CD14-positive monocyte (primary cell): ENCODE measurements around the gene GBGT1. TPM values are rescaled to one million over a fixed set of nuclear protein-coding genes. Genes with fewer than 3 reads are reported as not detected.

Experiments used
- DNase-seq, 3 donors: peaks; one replicate each; pipeline ENCODE4 v3.0.0-alpha.2; 2011 to 2022
- H2AFZ ChIP-seq: 2 replicates; pipeline ENCODE4 v1.6.0; 2012; ENCODE audit warnings: mild to moderate bottlenecking, low read depth, low read length, inconsistent platforms; ENCODE audit not compliant: insufficient read depth, poor library complexity, severe bottlenecking
- H3K27ac ChIP-seq, 2 donors: 1 replicate in 1 of 2; 2 replicates in 1 of 2; pipeline ENCODE4 v1.5.1; 2012 to 2013; ENCODE audit warnings: low read length in 2 of 2, control low read depth in 1 of 2, inconsistent platforms in 1 of 2, low read depth in 1 of 2, mild to moderate bottlenecking in 1 of 2
- H3K27me3 ChIP-seq, 2 donors: one replicate each; pipeline versions ENCODE4 v1.6.0 to v1.6.1; 2011 to 2013; ENCODE audit warnings: low read length in 2 of 2; ENCODE audit not compliant: control insufficient read depth in 2 of 2, insufficient read depth in 2 of 2
- H3K36me3 ChIP-seq, 2 donors: replicated peaks in 1 of 2; 1 replicate in 1 of 2; 2 replicates in 1 of 2; pipeline versions ENCODE4 v1.5.1 to v1.6.1; 2012 to 2013; ENCODE audit warnings: low read length in 2 of 2, control low read depth in 1 of 2, inconsistent platforms in 1 of 2, mild to moderate bottlenecking in 1 of 2; ENCODE audit not compliant: insufficient read depth in 2 of 2, control insufficient read depth in 1 of 2
- H3K4me1 ChIP-seq, 2 donors: 1 replicate in 1 of 2; 2 replicates in 1 of 2; pipeline versions ENCODE4 v1.5.1 to v1.6.1; 2012 to 2013; ENCODE audit warnings: low read length in 2 of 2, control low read depth in 1 of 2, inconsistent platforms in 1 of 2, mild to moderate bottlenecking in 1 of 2, moderate library complexity in 1 of 2; ENCODE audit not compliant: insufficient read depth in 2 of 2, control insufficient read depth in 1 of 2
- H3K4me2 ChIP-seq: replicated peaks from 2 replicates; pipeline ENCODE3; 2012; ENCODE audit warnings: low read length, moderate library complexity, mild to moderate bottlenecking; ENCODE audit not compliant: poor library complexity, severe bottlenecking; ENCODE audit errors: extremely low read depth
- H3K4me3 ChIP-seq, 3 experiments: fragments of 200-600 bp in 1 of 3; sonication (generic) in 1 of 3; replicated peaks in 1 of 3; 1 replicate in 2 of 3; 2 replicates in 1 of 3; pipeline ENCODE4 v1.5.1; 2011 to 2013; ENCODE audit warnings: low read length in 3 of 3, mild to moderate bottlenecking in 3 of 3, control low read depth in 2 of 3, low read depth in 2 of 3, inconsistent platforms in 1 of 3, moderate library complexity in 1 of 3
- H3K79me2 ChIP-seq: 2 replicates; pipeline ENCODE4 v1.6.0; 2012; ENCODE audit warnings: mild to moderate bottlenecking, control low read depth, inconsistent platforms, low read length, moderate library complexity; ENCODE audit not compliant: insufficient read depth
- H3K9ac ChIP-seq: 2 replicates; pipeline ENCODE4 v1.6.0; 2017; ENCODE audit warnings: low read length, mild to moderate bottlenecking; ENCODE audit not compliant: insufficient read depth, poor library complexity, severe bottlenecking
- H3K9me3 ChIP-seq, 2 donors: replicated peaks in 1 of 2; 1 replicate in 1 of 2; 2 replicates in 1 of 2; pipeline versions ENCODE4 v1.5.1 to v1.6.1; 2012 to 2013; ENCODE audit warnings: low read length in 2 of 2, control low read depth in 1 of 2; ENCODE audit not compliant: control insufficient read depth in 1 of 2, insufficient read depth in 1 of 2
- H4K20me1 ChIP-seq: 2 replicates; pipeline ENCODE4 v1.6.0; 2012; ENCODE audit warnings: mild to moderate bottlenecking, low read length, control low read depth, moderate library complexity; ENCODE audit not compliant: insufficient read depth
- H3K27ac Mint-ChIP-seq, 7 donors: one replicate each; pipeline ENCODE4 v1.8.0; 2020; ENCODE audit warnings: mild to moderate bottlenecking in 7 of 7, mixed read lengths in 7 of 7, moderate library complexity in 6 of 7, inconsistent platforms in 2 of 7
- H3K27me3 Mint-ChIP-seq, 3 donors: one replicate each; pipeline ENCODE4 v1.8.0; 2021 to 2022; ENCODE audit warnings: low read depth in 3 of 3, mild to moderate bottlenecking in 3 of 3, mixed read lengths in 3 of 3, moderate library complexity in 3 of 3, inconsistent platforms in 1 of 3
- H3K36me3 Mint-ChIP-seq, 2 donors: one replicate each; pipeline ENCODE4 v1.8.0; 2020; ENCODE audit warnings: mixed read lengths in 2 of 2, inconsistent platforms in 1 of 2, mild to moderate bottlenecking in 1 of 2
- H3K4me1 Mint-ChIP-seq: one replicate; pipeline ENCODE4 v1.8.0; 2020; ENCODE audit warnings: mild to moderate bottlenecking, mixed read lengths
- H3K4me3 Mint-ChIP-seq, 2 donors: one replicate each; pipeline ENCODE4 v1.8.0; 2020; ENCODE audit warnings: mild to moderate bottlenecking in 2 of 2, mixed read lengths in 2 of 2, moderate library complexity in 1 of 2
- H3K9me3 Mint-ChIP-seq, 7 donors: one replicate each; pipeline ENCODE4 v1.8.0; 2020 to 2022; ENCODE audit warnings: mixed read lengths in 7 of 7, mild to moderate bottlenecking in 6 of 7, moderate library complexity in 6 of 7, inconsistent platforms in 2 of 7
- CTCF ChIP-seq: fragments of 200-600 bp; IDR thresholded peaks from one replicate; pipeline ENCODE4 v1.8.0; 2022; ENCODE audit warnings: antibody characterized with exemption, mild to moderate bottlenecking
- WGBS: methylation state at CpG from one replicate; pipeline ENCODE4 v1.1.5; 2013; ENCODE audit warnings: missing lambda C conversion rate; ENCODE audit not compliant: insufficient coverage; 5-methylcytosine and 5-hydroxymethylcytosine counted together
- intact Hi-C, 2 donors: fragments of 100-400 bp; cut with micrococcal nuclease; formaldehyde crosslinking; loops; one replicate each; pipeline versions ENCODE4 v1.15.0 to v1.15.1; 2023
- polyA plus RNA-seq, 3 donors: library from polyadenylated mRNA; depleted of rRNA in 1 of 3; unstranded in 2 of 3; stranded (reverse) in 1 of 3; fragments of 300-500 nt in 2 of 3; fragments of >200 nt in 1 of 3; fragmentation: Illumina TruSeq in 2 of 3; gene quantifications; 1 replicate in 2 of 3; 2 replicates in 1 of 3; pipeline ENCODE4 v1.2.3, GENCODE V29; 2012 to 2021

The GBGT1 gene
- polyA plus RNA-seq, 3 donors = 7.1 to 40.1 (median 8.0) TPM

GRCh38 chr9:133202145-133202513 lies 38.4 kb upstream of the GBGT1 start:
- Mint-ChIP-seq H3K4me3 (no peak overlapping the region), H3K36me3 (no peaks in the 10 kb centered on the region), H3K4me1 (peaks cover 10% of the 10 kb centered on the region), H3K9me3 (peaks cover 0 to 11% (median 5%) of the 10 kb centered on the region in 7 donors), H3K27me3 (peaks cover 12 to 19% (median 14%) of the 10 kb centered on the region in 3 donors), H3K27ac (no peak overlapping the region)
- H3K27me3 ChIP-seq = no peaks in the 10 kb centered on the region
- H3K9me3 ChIP-seq = no peaks in the 10 kb centered on the region
- intact Hi-C loops = no loop called here
- H3K4me3 ChIP-seq = no peak overlapping the region
- no peak overlapping the region for H3K4me2 ChIP-seq
- no peak for TF ChIP-seq CTCF
- H3K4me1 ChIP-seq = no peaks in the 10 kb centered on the region
- H3K27ac ChIP-seq = no peak overlapping the region
- H3K36me3 ChIP-seq = no peaks in the 10 kb centered on the region
- no peak overlapping the region for H3K9ac ChIP-seq
- no peaks in the 10 kb centered on the region for H3K79me2 ChIP-seq
- no peaks in the 10 kb centered on the region for H4K20me1 ChIP-seq
- no peak overlapping the region for H2AFZ ChIP-seq
- 88% methylated on average over 9 of the region's 11 CpGs for WGBS
- DNase-seq = no peak

- Histone ChIP-seq H2AFZ (no peak overlapping the region), H3K9me3 (no peaks in the 10 kb centered on the region), H3K36me3 (no peaks in the 10 kb centered on the region), H4K20me1 (no peaks in the 10 kb centered on the region), H3K4me2 (no peak overlapping the region), H3K4me1 (no peaks in the 10 kb centered on the region), H3K9ac (no peak overlapping the region), H3K79me2 (no peaks in the 10 kb centered on the region), H3K27me3 (no peaks in the 10 kb centered on the region), H3K27ac (no peak overlapping the region), H3K4me3 (no peak overlapping the region)
- H3K9me3 Mint-ChIP-seq = peaks cover 0 to 11% (median 5%) of the 10 kb centered on the region in 7 donors
- no peak overlapping the region for H3K27ac Mint-ChIP-seq
- no peak for DNase-seq
- WGBS = 92% methylated on average over 11 of the region's 13 CpGs
- peaks cover 10% of the 10 kb centered on the region for H3K4me1 Mint-ChIP-seq
- peaks cover 14 to 20% (median 15%) of the 10 kb centered on the region in 3 donors for H3K27me3 Mint-ChIP-seq
- TF ChIP-seq CTCF = no peak
- H3K4me3 Mint-ChIP-seq = no peak overlapping the region
- H3K36me3 Mint-ChIP-seq = no peaks in the 10 kb centered on the region
- intact Hi-C loops = no loop called here
Measured at GRCh38 chr9:133201424-133202144, 37.9 kb upstream of the GBGT1 start.
